ENCODE data around the gene PTPN3. TPM values are rescaled to one million over a fixed set of nuclear protein-coding genes. Genes with fewer than 3 reads are reported as not detected.
A peak's percentile ranks its signal among the peaks of the same experiment; 100 is the strongest.

Gene PTPN3
- total RNA-seq, 6 donors from 2014 or later = 10.2 to 26.2 (median 15.2) TPM

DNA sequence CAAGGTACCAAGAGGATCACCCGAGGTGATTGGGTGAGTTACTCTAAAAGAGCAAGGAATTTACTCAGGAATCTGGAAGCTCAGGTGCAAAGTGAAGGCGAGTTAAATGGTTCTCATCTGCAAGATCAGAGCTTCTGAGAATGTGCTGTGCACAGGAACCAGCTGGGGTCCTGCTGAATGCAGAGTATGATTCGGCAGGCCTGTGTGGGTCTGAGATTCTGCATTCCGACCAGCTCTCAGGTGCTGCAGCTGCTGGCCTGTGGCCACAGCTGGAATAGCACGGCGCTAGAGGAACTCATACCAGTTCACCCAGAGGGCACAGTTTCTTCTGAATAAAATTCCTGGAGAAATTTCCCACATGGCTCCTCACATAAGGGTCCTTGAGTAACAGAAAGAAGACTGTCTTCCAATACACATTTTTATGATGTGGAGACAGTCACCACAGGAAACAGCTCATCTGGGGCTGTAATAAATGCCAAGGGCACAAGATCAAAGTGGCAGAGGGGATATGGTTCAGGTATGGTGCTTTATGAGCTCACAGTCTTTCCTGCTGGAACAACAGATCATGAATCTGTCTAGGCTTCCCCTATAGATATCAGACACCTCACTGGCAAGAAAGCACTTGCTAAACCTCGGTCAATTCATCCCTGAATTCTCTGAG is 83.9 kb downstream of the PTPN3 start:
- no peak for ATAC-seq (ENCODE audit: low FRiP score in 2 of 2)
- Histone ChIP-seq H3K27me3 (no peaks in the 10 kb centered on the region), H3K4me3 (no peak overlapping the region), H3K27ac (no peak overlapping the region), H3K36me3 (no peaks in the 10 kb centered on the region), H3K4me1 (peaks cover 0 to 2% (median 0%) of the 10 kb centered on the region in 4 donors), H3K9me3 (no peaks in the 10 kb centered on the region)
- TF ChIP-seq, protein P1, sequence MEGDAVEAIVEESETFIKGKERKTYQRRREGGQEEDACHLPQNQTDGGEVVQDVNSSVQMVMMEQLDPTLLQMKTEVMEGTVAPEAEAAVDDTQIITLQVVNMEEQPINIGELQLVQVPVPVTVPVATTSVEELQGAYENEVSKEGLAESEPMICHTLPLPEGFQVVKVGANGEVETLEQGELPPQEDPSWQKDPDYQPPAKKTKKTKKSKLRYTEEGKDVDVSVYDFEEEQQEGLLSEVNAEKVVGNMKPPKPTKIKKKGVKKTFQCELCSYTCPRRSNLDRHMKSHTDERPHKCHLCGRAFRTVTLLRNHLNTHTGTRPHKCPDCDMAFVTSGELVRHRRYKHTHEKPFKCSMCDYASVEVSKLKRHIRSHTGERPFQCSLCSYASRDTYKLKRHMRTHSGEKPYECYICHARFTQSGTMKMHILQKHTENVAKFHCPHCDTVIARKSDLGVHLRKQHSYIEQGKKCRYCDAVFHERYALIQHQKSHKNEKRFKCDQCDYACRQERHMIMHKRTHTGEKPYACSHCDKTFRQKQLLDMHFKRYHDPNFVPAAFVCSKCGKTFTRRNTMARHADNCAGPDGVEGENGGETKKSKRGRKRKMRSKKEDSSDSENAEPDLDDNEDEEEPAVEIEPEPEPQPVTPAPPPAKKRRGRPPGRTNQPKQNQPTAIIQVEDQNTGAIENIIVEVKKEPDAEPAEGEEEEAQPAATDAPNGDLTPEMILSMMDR (IDR thresholded peaks at IDR 0.05) = no peak
- TF ChIP-seq EP300 (IDR thresholded peaks at IDR 0.05) = no peak
- no peak for TF ChIP-seq POLR2AphosphoS5 (IDR thresholded peaks at IDR 0.05)
- TF ChIP-seq POLR2A (IDR thresholded peaks at IDR 0.05) = no peak
- no peak for DNase-seq
- WGBS, 2 donors = 48 to 50% methylated on average over 5 to 7 of the region's 7 CpGs

DNA sequence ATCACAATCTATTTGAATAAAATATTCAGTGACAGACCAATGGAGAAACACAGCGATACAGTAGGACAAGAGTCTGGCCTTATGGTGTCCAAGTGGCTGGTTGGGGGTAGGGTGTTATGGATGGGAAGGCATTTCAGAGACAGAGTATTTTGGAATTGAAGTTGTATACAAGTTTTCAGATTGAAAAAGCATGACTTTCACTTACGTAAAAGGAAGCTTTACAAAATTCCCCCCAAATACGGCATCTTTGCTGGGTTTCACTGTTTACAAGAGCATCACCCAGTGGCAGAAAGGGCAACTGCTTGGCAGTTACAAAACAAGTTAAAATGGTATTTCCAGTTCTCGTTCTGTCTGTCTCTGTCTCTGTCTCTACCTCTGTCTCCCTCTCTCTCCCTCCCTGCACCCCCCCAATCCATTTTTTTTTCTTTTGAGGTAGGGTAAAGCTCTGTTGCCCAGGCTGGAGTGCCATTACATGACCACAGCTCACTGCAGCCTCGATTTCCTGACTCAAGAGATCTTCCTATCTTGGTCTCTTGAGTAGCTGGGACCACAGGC is 86.2 kb downstream of the PTPN3 start:
- H3K27ac ChIP-seq = no peak overlapping the region
- H3K4me3 ChIP-seq = no peak overlapping the region
- H3K4me1 ChIP-seq = peaks cover 0 to 6% (median 0%) of the 10 kb centered on the region in 4 donors
- WGBS, 2 donors = 41 to 45% methylated on average over 5 of the region's 5 CpGs
- H3K9me3 ChIP-seq = no peaks in the 10 kb centered on the region
- TF ChIP-seq POLR2AphosphoS5 (IDR thresholded peaks at IDR 0.05) = no peak
- TF ChIP-seq, protein P1 (IDR thresholded peaks at IDR 0.05) = peak; percentile 20 to 61 (median 38)
- H3K27me3 ChIP-seq = no peaks in the 10 kb centered on the region
- no peaks in the 10 kb centered on the region for H3K36me3 ChIP-seq
- ATAC-seq (ENCODE audit: low FRiP score in 2 of 2) (peak in 1 of 2 donors; percentile 40), DNase-seq (no peak)

DNA sequence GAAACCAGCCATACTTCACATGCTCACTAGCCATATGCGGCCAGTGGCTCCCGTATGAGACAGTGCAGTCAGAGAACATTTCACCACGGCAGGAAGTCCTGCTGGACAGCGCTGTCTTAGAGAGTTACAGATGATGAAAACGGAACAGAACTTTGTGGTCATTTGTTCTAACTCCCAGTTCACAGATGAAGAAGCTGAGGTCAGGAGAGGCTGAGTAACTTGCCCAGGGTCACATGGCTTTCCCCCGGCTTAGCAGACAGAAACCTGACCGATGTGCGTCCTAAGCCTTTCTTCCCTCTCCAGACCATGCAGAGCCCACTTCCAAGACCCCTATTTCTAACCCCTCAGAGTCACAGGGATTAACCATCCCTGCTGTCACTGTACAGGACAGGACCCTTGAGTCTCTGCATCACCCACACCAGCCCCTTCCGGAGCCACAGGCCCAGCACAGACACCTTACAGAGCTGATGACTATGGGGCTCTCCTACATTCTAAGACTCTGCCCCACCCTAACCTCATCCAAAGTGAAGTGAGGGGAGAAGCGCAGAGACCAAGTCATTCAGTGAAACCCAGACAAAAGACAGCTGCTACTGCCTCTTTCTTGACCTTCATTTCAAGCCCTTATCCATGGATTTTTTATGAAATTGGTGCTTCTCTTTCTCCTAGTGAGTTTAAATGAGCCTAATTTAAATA is 86.9 kb downstream of the PTPN3 start:
- Histone ChIP-seq H3K27ac (no peak overlapping the region), H3K27me3 (no peaks in the 10 kb centered on the region), H3K4me3 (no peak overlapping the region), H3K36me3 (no peaks in the 10 kb centered on the region), H3K9me3 (no peaks in the 10 kb centered on the region), H3K4me1 (peaks cover 0 to 6% (median 0%) of the 10 kb centered on the region in 4 donors)
- WGBS, 2 donors = 71 to 80% methylated on average over 10 of the region's 10 CpGs
- peak in 1 of 2 donors; percentile 19 for ATAC-seq (ENCODE audit: low FRiP score in 2 of 2)
- DNase-seq = no peak
- TF ChIP-seq, protein P1 (IDR thresholded peaks at IDR 0.05) = no peak

DNA sequence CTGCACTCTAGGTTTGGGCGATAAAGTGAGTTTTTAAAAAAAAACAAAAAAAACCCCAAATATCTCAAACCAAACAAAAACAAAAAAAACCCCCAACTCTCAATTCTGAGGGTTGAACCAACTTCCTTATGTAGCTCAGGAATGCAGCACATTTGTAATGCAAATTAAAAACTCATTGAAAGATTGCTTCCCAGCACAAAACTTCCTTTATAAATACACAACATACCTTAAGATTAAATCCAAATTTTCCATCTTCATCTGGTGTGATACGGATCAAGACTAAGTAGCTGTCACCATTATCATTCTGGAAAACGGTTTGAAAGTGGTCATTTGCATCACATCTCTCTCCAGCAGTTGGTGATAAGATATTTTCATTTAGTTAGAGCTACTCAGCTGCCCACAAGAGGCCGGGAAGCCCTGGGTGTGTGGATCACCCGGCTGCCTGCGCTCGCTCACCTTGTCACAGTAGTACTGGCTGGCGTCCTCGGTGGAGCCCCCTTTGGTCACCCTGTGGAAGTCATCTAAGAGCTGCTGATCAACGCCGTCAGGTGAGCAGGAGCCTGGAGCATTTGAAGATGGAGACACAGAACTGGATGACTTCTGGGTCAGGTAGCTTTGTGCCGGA is 88.2 kb downstream of the PTPN3 start:
- WGBS, 2 donors = 55 to 68% methylated on average over 6 to 12 of the region's 12 CpGs
- Histone ChIP-seq H3K36me3 (no peaks in the 10 kb centered on the region), H3K4me1 (peaks cover 0 to 6% (median 0%) of the 10 kb centered on the region in 4 donors), H3K4me3 (no peak overlapping the region), H3K9me3 (no peaks in the 10 kb centered on the region), H3K27ac (no peak overlapping the region), H3K27me3 (no peaks in the 10 kb centered on the region)
- TF ChIP-seq POLR2AphosphoS5 (IDR thresholded peaks at IDR 0.05) (no peak), POLR2A (IDR thresholded peaks at IDR 0.05) (no peak), EP300 (IDR thresholded peaks at IDR 0.05) (no peak)
- TF ChIP-seq, protein P1 (IDR thresholded peaks at IDR 0.05) = no peak
- DNase-seq (peak in 1 of 2 donors; percentile 52), ATAC-seq (ENCODE audit: low FRiP score in 2 of 2) (no peak)
